Measurements from ENCODE around the gene SPTLC1. TPM values are rescaled to one million over a fixed set of nuclear protein-coding genes. Genes with fewer than 3 reads are reported as not detected.
A peak's percentile ranks its signal among the peaks of the same experiment; 100 is the strongest.
"Not testable (repeated sequence)": the region's sequence is repeated elsewhere in the genome, so short reads cannot be mapped to it uniquely, and the experiment has no call there.

Gene SPTLC1
- 10 to 100 TPM; 57.0 to 58.2 TPM for total RNA-seq
- 10 to 100 TPM; 36.0 to 41.4 (median 40.5) TPM for polyA plus RNA-seq
- total RNA-seq = 39.3 to 76.1 (median 70.5) reads per million in 6 experiments

GRCh38 chr9:92115071-92115858, at the start of gene SPTLC1:
SPTLC1 (minus strand) TSS chr9:92115413; CDS start chr9:92115370, 43 bp downstream.
- Mint-ChIP-seq H3K27me3 (peaks cover 0 to 3% (median 0%) of the 10 kb centered on the region in 5 donors), H3K4me1 (peaks cover 16 to 45% (median 38%) of the 10 kb centered on the region in 4 donors), H3K36me3 (peaks cover 0 to 25% (median 8%) of the 10 kb centered on the region in 3 donors), H3K9me3 (peaks cover 0 to 2% (median 0%) of the 10 kb centered on the region in 9 donors), H3K4me3 (peak within 1 kb of the TSS; percentile 94 to 99 (median 97)), H3K27ac (peak within 1 kb of the TSS; percentile 98 to 100 (median 100))
- ATAC-seq = peak; percentile 91 to 95
- POLR2A ChIA-PET = interaction anchor here (0.7 to 1.4 kb wide), 5 partner anchors 16 to 923 kb away, joined by 3 to 4 read pairs (median 3); no protein-coding TSS in a partner anchor
- peak; percentile 90 to 96 (median 94) for DNase-seq

- Mint-ChIP-seq H3K9me3 (peaks cover 4 to 29% (median 19%) of the 10 kb centered on the region in 9 donors), H3K4me1 (no peaks in the 10 kb centered on the region), H3K4me3 (no peak overlapping the region), H3K36me3 (peaks cover 0 to 18% (median 13%) of the 10 kb centered on the region in 3 donors), H3K27ac (no peak overlapping the region), H3K27me3 (peaks cover 0 to 12% (median 8%) of the 10 kb centered on the region in 5 donors)
- ATAC-seq = no peak
- POLR2A ChIA-PET = no interaction called here
- DNase-seq = no peak
These were observed 49.8 kb upstream of the SPTLC1 start for GRCh38 chr9:92164975-92165374.

GRCh38 chr9:92164490-92164889, 49.3 kb upstream of the SPTLC1 start:
- H3K4me3 Mint-ChIP-seq = no peak overlapping the region
- H3K9me3 Mint-ChIP-seq = peaks cover 4 to 29% (median 19%) of the 10 kb centered on the region in 9 donors
- DNase-seq (no peak), ATAC-seq (no peak)
- peaks cover 0 to 18% (median 13%) of the 10 kb centered on the region in 3 donors for H3K36me3 Mint-ChIP-seq
- H3K27ac Mint-ChIP-seq = no peak overlapping the region
- peaks cover 0 to 11% (median 7%) of the 10 kb centered on the region in 5 donors for H3K27me3 Mint-ChIP-seq
- no peaks in the 10 kb centered on the region for H3K4me1 Mint-ChIP-seq
- POLR2A ChIA-PET = no interaction called here

GRCh38 chr9:92163276-92163675, 48.1 kb upstream of the SPTLC1 start:
- Mint-ChIP-seq H3K27me3 (peaks cover 8 to 21% (median 15%) of the 10 kb centered on the region in 5 donors), H3K36me3 (peaks cover 0 to 18% (median 13%) of the 10 kb centered on the region in 3 donors), H3K9me3 (peaks cover 4 to 29% (median 19%) of the 10 kb centered on the region in 9 donors), H3K4me3 (no peak overlapping the region), H3K27ac (no peak overlapping the region), H3K4me1 (no peaks in the 10 kb centered on the region)
- POLR2A ChIA-PET = no interaction called here
- ATAC-seq = no peak
- DNase-seq = no peak

- peaks cover 3 to 23% (median 19%) of the 10 kb centered on the region in 9 donors for H3K9me3 Mint-ChIP-seq
- H3K36me3 Mint-ChIP-seq = peaks cover 0 to 18% (median 11%) of the 10 kb centered on the region in 3 donors
- POLR2A ChIA-PET = no interaction called here
- DNase-seq (no peak), ATAC-seq (no peak)
- H3K4me3 Mint-ChIP-seq = no peak overlapping the region
- no peaks in the 10 kb centered on the region for H3K4me1 Mint-ChIP-seq
- H3K27ac Mint-ChIP-seq = no peak overlapping the region
- H3K27me3 Mint-ChIP-seq = peaks cover 13 to 29% (median 20%) of the 10 kb centered on the region in 5 donors
These were observed 45.6 kb upstream of the SPTLC1 start for GRCh38 chr9:92160786-92161185.

- Mint-ChIP-seq H3K4me3 (no peak overlapping the region), H3K4me1 (no peaks in the 10 kb centered on the region), H3K27ac (no peak overlapping the region), H3K27me3 (peaks cover 13 to 29% (median 17%) of the 10 kb centered on the region in 5 donors), H3K9me3 (peaks cover 0 to 5% (median 2%) of the 10 kb centered on the region in 9 donors), H3K36me3 (peaks cover 0 to 1% (median 0%) of the 10 kb centered on the region in 3 donors)
- POLR2A ChIA-PET = no interaction called here
- ATAC-seq (no peak), DNase-seq (no peak)
These were observed 43.8 kb upstream of the SPTLC1 start for GRCh38 chr9:92159058-92159457.

- POLR2A ChIA-PET = no interaction called here
- H3K36me3 Mint-ChIP-seq = no peaks in the 10 kb centered on the region
- DNase-seq (no peak), ATAC-seq (no peak)
- peaks cover 13 to 29% (median 17%) of the 10 kb centered on the region in 5 donors for H3K27me3 Mint-ChIP-seq
- H3K9me3 Mint-ChIP-seq = peaks cover 0 to 4% (median 0%) of the 10 kb centered on the region in 9 donors
- H3K4me3 Mint-ChIP-seq = no peak overlapping the region
- no peak overlapping the region for H3K27ac Mint-ChIP-seq
- no peaks in the 10 kb centered on the region for H3K4me1 Mint-ChIP-seq
These were observed 42.9 kb upstream of the SPTLC1 start for GRCh38 chr9:92158097-92158601.

- H3K4me1 Mint-ChIP-seq, ATAC-seq, DNase-seq, H3K27ac Mint-ChIP-seq, H3K9me3 Mint-ChIP-seq, H3K4me3 Mint-ChIP-seq, H3K36me3 Mint-ChIP-seq, POLR2A ChIA-PET: not testable (repeated sequence)
- H3K27me3 Mint-ChIP-seq = peaks cover 13 to 29% (median 16%) of the 10 kb centered on the region in 5 donors
These were observed 40.5 kb upstream of the SPTLC1 start for GRCh38 chr9:92155736-92156135.

- POLR2A ChIA-PET = no interaction called here
- no peaks in the 10 kb centered on the region for H3K36me3 Mint-ChIP-seq
- H3K4me1 Mint-ChIP-seq = no peaks in the 10 kb centered on the region
These were observed 40.0 kb upstream of the SPTLC1 start for GRCh38 chr9:92155221-92155620.

GRCh38 chr9:92153466-92154415, 38.5 kb upstream of the SPTLC1 start:
- ATAC-seq, POLR2A ChIA-PET, H3K27ac Mint-ChIP-seq, H3K36me3 Mint-ChIP-seq, DNase-seq, H3K9me3 Mint-ChIP-seq, H3K4me1 Mint-ChIP-seq, H3K4me3 Mint-ChIP-seq: not testable (repeated sequence)
- peaks cover 10 to 30% (median 15%) of the 10 kb centered on the region in 5 donors for H3K27me3 Mint-ChIP-seq

More at GRCh38 chr9:92155221-92155620, 40.0 kb upstream of the SPTLC1 start:
- H3K27ac Mint-ChIP-seq = no peak overlapping the region
- H3K9me3 Mint-ChIP-seq = peaks cover 0 to under 1% (median 0%) of the 10 kb centered on the region in 9 donors
- H3K4me3 Mint-ChIP-seq = no peak overlapping the region
- H3K27me3 Mint-ChIP-seq = peaks cover 13 to 31% (median 17%) of the 10 kb centered on the region in 5 donors
- DNase-seq (no peak), ATAC-seq (no peak)

GRCh38 chr9:92151691-92152393, 36.6 kb upstream of the SPTLC1 start:
- ATAC-seq (no peak), DNase-seq (no peak)
- H3K4me1 Mint-ChIP-seq = peaks cover 0 to 6% (median 2%) of the 10 kb centered on the region in 4 donors
- H3K4me3 Mint-ChIP-seq = no peak overlapping the region
- peaks cover 6 to 26% (median 12%) of the 10 kb centered on the region in 5 donors for H3K27me3 Mint-ChIP-seq
- H3K27ac Mint-ChIP-seq = no peak overlapping the region
- POLR2A ChIA-PET = no interaction called here
- H3K36me3 Mint-ChIP-seq = no peaks in the 10 kb centered on the region
- H3K9me3 Mint-ChIP-seq = no peaks in the 10 kb centered on the region

All from naive thymus-derived CD8-positive, alpha-beta T cell (primary cell).